SK-N-SH treated with all-trans-retinoic acid at 6 μM for 48 hours (cell line): ENCODE results near the gene TBCD.
"Not testable (repeated sequence)": the region's sequence is repeated elsewhere in the genome, so short reads cannot be mapped to it uniquely, and the experiment has no call there.

Source experiments
- ATAC-seq: fragments of 200-7000 bp; cut with Tn5 transposase; 3 replicates; pipeline ENCODE4 v1.9.1; 2020; ENCODE audit warnings: mild to moderate bottlenecking, moderate library complexity
- ARNTL ChIP-seq: fragments of 450-650 bp; formaldehyde crosslinking; IDR thresholded peaks from 2 replicates; pipeline ENCODE4 v1.5.0; 2020; ENCODE audit warnings: low read depth, mild to moderate bottlenecking, moderate library complexity, borderline replicate concordance
- BACH2 ChIP-seq: fragments of 250-450 bp; sonication (Bioruptor Pico); IDR thresholded peaks from 2 replicates; pipeline ENCODE4 v1.9.0; 2021; ENCODE audit warnings: mild to moderate bottlenecking, borderline replicate concordance
- CSDC2 ChIP-seq: fragments of 250-450 bp; sonication (Bioruptor Pico); IDR thresholded peaks from 2 replicates; pipeline ENCODE4 v1.5.0; 2020; ENCODE audit warnings: mild to moderate bottlenecking, moderate library complexity
- GLIS3 ChIP-seq: fragments of 250-450 bp; sonication (Bioruptor Pico); IDR thresholded peaks from 2 replicates; pipeline ENCODE4 v1.5.0; 2020; ENCODE audit warnings: mild to moderate bottlenecking, moderate library complexity
- ISL1 ChIP-seq: fragments of 250-450 bp; sonication (Bioruptor Pico); IDR thresholded peaks from 2 replicates; pipeline ENCODE4 v2.1.2; 2022; ENCODE audit warnings: mild to moderate bottlenecking, moderate library complexity
- PPARA ChIP-seq: fragments of 250-450 bp; sonication (Bioruptor Pico); IDR thresholded peaks from 2 replicates; pipeline ENCODE4 v1.5.0; 2020; ENCODE audit warnings: mild to moderate bottlenecking, borderline replicate concordance
- RARB ChIP-seq: fragments of 250-450 bp; sonication (Bioruptor Pico); IDR thresholded peaks from 2 replicates; pipeline ENCODE4 v1.8.0; 2021; ENCODE audit warnings: mild to moderate bottlenecking, moderate library complexity
- TCF4 ChIP-seq: fragments of 250-450 bp; sonication (Bioruptor Pico); IDR thresholded peaks from 2 replicates; pipeline ENCODE4 v1.8.0; 2021; ENCODE audit warnings: mild to moderate bottlenecking, moderate library complexity, borderline replicate concordance
- TOX ChIP-seq: fragments of 250-450 bp; sonication (Bioruptor Pico); IDR thresholded peaks from 2 replicates; pipeline ENCODE4 v1.8.0; 2021; ENCODE audit warnings: mild to moderate bottlenecking, moderate library complexity, borderline replicate concordance
- ZC3H10 ChIP-seq: fragments of 250-450 bp; sonication (Bioruptor Pico); IDR thresholded peaks from 2 replicates; pipeline ENCODE4 v1.5.1; 2021; ENCODE audit warnings: mild to moderate bottlenecking, moderate library complexity
- ZFP3 ChIP-seq: fragments of 250-450 bp; sonication (Bioruptor Pico); IDR thresholded peaks from 2 replicates; pipeline ENCODE4 v1.5.0; 2020; ENCODE audit warnings: mild to moderate bottlenecking, moderate library complexity
- ZFP30 ChIP-seq: fragments of 450-650 bp; formaldehyde crosslinking; IDR thresholded peaks from 2 replicates; pipeline ENCODE4 v1.5.0; 2022; ENCODE audit warnings: mild to moderate bottlenecking, moderate library complexity
- ZNF565 ChIP-seq: fragments of 450-650 bp; formaldehyde crosslinking; conservative IDR thresholded peaks from 2 replicates; pipeline ENCODE4 v1.5.0; 2020; ENCODE audit warnings: low read depth, mild to moderate bottlenecking, moderate library complexity
- ZNF70 ChIP-seq: fragments of 450-650 bp; formaldehyde crosslinking; IDR thresholded peaks from 2 replicates; pipeline ENCODE4 v1.5.0; 2020; ENCODE audit warnings: mild to moderate bottlenecking, moderate library complexity
- ZNF8 ChIP-seq: fragments of 450-650 bp; formaldehyde crosslinking; IDR thresholded peaks from 2 replicates; pipeline ENCODE4 v1.5.0; 2020; ENCODE audit warnings: mild to moderate bottlenecking, moderate library complexity
- TF ChIP-seq, protein P1 (sequence below): fragments of 250-450 bp; sonication (Bioruptor Pico); IDR thresholded peaks from 2 replicates; pipeline ENCODE4 v1.5.0; 2020; ENCODE audit warnings: mild to moderate bottlenecking, moderate library complexity
- TF ChIP-seq, protein P2 (sequence below): fragments of 250-450 bp; sonication (Bioruptor Pico); IDR thresholded peaks from 2 replicates; pipeline ENCODE4 v1.5.1; 2021; ENCODE audit warnings: mild to moderate bottlenecking, moderate library complexity
- TF ChIP-seq, protein P3 (sequence below): fragments of 250-450 bp; sonication (Bioruptor Pico); IDR thresholded peaks from 2 replicates; pipeline ENCODE4 v1.8.0; 2020; ENCODE audit warnings: mild to moderate bottlenecking, moderate library complexity, borderline replicate concordance

TBCD gene

DNA sequence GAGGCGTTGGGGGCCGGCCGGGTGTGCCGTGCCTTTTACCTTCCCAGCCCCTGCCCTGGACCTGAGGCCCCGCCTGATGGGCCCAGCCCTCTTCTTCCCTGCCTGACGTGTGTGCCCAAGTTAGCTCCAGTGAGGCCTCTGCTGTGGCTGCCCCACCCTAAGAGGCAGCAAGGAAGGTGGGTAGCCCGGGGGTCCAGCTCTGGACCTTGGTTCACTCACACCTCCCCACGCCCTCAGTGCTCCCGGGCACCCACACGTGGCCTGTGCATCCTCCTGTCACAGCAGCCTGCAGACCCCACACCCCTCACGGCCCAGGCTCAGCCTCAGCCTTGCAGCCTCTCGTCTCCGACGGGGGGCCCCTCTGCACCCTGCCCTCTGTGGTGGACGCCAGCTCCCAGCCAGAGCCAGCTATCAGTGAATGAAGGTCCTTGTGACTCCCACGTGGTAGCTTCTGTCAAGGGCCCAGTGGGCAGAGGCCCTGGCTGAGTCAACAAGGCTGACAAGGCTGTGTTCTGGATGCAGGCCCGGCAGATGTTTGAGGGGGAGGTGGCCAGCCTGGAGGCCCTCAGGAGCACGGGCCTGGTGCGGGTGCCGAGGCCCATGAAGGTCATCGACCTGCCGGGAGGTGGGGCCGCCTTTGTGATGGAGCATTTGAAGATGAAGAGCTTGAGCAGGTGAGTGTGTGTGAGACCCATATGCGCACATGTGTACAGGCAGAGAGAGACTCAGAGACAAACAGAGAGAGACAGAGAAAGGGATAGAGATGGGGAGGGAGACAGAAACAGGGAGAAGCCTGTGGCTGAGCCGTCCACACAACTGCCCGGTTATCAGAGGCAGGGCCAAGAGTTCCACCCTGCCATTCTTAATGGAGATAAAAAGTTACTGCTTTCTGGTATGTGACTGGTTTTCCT is 13.6 kb upstream of the TBCD start:
- no peak for ATAC-seq
- TF ChIP-seq, protein P1, sequence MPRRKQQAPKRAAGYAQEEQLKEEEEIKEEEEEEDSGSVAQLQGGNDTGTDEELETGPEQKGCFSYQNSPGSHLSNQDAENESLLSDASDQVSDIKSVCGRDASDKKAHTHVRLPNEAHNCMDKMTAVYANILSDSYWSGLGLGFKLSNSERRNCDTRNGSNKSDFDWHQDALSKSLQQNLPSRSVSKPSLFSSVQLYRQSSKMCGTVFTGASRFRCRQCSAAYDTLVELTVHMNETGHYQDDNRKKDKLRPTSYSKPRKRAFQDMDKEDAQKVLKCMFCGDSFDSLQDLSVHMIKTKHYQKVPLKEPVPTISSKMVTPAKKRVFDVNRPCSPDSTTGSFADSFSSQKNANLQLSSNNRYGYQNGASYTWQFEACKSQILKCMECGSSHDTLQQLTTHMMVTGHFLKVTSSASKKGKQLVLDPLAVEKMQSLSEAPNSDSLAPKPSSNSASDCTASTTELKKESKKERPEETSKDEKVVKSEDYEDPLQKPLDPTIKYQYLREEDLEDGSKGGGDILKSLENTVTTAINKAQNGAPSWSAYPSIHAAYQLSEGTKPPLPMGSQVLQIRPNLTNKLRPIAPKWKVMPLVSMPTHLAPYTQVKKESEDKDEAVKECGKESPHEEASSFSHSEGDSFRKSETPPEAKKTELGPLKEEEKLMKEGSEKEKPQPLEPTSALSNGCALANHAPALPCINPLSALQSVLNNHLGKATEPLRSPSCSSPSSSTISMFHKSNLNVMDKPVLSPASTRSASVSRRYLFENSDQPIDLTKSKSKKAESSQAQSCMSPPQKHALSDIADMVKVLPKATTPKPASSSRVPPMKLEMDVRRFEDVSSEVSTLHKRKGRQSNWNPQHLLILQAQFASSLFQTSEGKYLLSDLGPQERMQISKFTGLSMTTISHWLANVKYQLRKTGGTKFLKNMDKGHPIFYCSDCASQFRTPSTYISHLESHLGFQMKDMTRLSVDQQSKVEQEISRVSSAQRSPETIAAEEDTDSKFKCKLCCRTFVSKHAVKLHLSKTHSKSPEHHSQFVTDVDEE (CRISPR knock-in tag), result no peak
- TF ChIP-seq RARB (CRISPR knock-in tag), result no peak
- TF ChIP-seq TOX, result no peak
- TF ChIP-seq, protein P2, sequence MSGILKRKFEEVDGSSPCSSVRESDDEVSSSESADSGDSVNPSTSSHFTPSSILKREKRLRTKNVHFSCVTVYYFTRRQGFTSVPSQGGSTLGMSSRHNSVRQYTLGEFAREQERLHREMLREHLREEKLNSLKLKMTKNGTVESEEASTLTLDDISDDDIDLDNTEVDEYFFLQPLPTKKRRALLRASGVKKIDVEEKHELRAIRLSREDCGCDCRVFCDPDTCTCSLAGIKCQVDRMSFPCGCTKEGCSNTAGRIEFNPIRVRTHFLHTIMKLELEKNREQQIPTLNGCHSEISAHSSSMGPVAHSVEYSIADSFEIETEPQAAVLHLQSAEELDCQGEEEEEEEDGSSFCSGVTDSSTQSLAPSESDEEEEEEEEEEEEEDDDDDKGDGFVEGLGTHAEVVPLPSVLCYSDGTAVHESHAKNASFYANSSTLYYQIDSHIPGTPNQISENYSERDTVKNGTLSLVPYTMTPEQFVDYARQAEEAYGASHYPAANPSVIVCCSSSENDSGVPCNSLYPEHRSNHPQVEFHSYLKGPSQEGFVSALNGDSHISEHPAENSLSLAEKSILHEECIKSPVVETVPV (CRISPR knock-in tag), result no peak
- TF ChIP-seq GLIS3 (CRISPR knock-in tag), result no peak
- TF ChIP-seq CSDC2, result no peak
- no peak for TF ChIP-seq BACH2 (CRISPR knock-in tag)
- no peak for TF ChIP-seq ZNF8
- no peak for TF ChIP-seq ARNTL (CRISPR knock-in tag)
- TF ChIP-seq TCF4, result no peak
- TF ChIP-seq ZFP30, result no peak
- TF ChIP-seq ZFP3 (CRISPR knock-in tag), result no peak
- TF ChIP-seq ZNF70, result no peak
- TF ChIP-seq, protein P3, sequence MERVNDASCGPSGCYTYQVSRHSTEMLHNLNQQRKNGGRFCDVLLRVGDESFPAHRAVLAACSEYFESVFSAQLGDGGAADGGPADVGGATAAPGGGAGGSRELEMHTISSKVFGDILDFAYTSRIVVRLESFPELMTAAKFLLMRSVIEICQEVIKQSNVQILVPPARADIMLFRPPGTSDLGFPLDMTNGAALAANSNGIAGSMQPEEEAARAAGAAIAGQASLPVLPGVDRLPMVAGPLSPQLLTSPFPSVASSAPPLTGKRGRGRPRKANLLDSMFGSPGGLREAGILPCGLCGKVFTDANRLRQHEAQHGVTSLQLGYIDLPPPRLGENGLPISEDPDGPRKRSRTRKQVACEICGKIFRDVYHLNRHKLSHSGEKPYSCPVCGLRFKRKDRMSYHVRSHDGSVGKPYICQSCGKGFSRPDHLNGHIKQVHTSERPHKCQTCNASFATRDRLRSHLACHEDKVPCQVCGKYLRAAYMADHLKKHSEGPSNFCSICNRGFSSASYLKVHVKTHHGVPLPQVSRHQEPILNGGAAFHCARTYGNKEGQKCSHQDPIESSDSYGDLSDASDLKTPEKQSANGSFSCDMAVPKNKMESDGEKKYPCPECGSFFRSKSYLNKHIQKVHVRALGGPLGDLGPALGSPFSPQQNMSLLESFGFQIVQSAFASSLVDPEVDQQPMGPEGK (CRISPR knock-in tag), result no peak
- no peak for TF ChIP-seq ISL1 (CRISPR knock-in tag)
- TF ChIP-seq ZNF565, result no peak
- no peak for TF ChIP-seq ZC3H10
- TF ChIP-seq, all 23 proteins: peak for 0

DNA sequence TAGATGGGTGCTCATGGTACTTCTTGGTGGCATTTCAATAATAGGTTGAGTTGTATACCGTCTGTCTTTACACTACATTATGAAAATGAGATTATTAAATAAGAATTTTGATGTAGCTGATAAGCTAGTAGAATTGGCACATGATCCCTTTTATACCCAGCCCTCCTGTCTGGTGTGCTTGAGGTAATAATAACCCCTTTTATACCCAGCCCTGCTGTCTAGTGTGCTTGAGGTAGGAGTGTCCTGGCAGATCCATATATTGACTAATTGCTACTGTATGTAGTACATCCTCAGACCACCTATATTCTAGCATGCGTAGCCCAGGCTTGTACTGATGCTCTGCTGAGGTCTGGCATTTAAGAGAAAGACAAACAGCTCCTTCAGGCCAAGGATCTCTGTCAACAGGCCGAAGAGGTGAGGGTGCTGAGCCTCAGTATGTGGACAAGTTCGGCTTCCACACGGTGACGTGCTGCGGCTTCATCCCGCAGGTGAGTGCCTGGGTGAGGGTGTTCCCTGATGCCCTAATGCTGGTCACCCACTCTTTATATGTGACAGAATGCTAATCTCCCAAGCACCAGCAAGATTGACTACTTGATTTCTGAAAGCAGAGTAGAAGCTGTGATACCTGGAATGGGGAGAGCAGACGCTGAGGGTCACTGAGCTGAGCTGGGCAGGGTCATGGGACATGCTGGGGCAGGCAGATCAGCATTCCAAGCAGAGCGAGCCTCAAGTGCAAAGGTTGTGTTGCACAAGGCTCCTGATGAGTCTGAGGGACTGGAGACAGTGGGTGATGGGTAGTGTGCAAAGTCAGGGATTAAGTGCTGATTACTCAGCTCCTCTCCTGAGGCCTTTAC is 10.7 kb upstream of the TBCD start:
- ATAC-seq, result no peak
- no peak for TF ChIP-seq BACH2 (CRISPR knock-in tag)
- no peak for TF ChIP-seq ISL1 (CRISPR knock-in tag)
- TF ChIP-seq ZNF70, result no peak
- TF ChIP-seq ZNF565, result no peak
- TF ChIP-seq TCF4, result no peak

DNA sequence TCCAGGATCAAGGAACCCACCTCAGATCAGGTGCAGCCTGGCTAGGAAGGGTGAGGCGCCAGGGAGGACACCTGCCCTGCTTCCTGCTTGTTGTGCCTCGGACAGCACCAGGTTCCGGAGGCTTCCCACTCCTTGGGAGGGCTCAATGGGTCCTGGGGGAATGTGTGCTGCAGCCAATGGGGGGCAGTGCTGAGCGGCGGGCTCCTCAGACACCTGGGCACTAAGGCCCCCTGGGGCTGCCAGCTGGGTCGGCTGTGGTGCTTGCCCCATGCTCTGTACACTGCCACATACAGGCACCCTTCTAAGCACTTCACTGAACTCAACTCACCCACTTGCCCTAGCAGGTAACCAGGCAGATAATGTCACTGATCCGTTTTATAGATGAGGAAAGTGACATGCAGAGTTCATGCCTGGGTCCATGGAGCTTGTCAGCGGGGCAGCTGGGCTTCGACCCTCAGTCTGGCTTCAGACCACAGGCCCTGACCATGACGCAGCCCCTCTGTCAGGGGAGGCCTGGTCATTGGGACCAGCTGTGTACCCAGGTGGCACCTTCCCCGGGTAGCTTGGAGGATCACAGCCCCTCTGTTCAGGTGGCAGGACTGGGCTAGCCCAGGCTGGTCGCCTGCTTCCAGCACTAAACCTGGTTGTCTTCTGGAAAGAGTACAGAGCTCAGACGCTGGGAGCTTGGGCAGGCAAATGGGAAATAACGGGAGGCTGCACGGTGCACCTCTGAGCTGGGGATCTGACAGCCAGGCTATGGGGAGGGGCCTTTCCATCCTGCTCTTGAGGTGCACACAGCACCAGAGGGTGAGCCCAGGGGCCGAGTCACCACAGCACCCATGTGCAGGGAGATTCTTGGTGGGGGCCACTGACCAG is 8.3 kb upstream of the TBCD start:
- TF ChIP-seq PPARA (CRISPR knock-in tag) (no peak), ZNF8 (no peak), RARB (CRISPR knock-in tag) (no peak), ARNTL (CRISPR knock-in tag) (no peak), TCF4 (no peak)

DNA sequence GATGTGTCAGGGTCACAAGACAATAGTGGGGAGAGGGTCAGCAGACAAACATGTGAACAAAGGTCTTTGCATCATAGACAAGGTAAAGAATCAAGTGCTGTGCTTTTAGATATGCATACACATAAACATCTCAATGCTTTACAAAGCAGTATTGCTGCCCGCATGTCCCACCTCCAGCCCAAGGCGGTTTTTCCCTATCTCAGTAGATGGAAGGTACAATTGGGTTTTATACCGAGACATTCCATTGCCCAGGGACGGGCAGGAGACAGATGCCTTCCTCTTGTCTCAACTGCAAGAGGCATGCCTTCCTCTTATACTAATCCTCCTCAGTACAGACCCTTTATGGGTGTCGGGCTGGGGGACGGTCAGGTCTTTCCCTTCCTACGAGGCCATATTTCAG is 7.1 kb upstream of the TBCD start:
- not testable (repeated sequence) for ATAC-seq

More for the DNA sequence above, 8.3 kb upstream of the TBCD start:
- no peak for ATAC-seq
